Kidney epithelial cell (primary cell): ENCODE results near the gene API5. TPM values are rescaled to one million over a fixed set of nuclear protein-coding genes. Genes with fewer than 3 reads are reported as not detected.

Experiments
- DNase-seq: peaks from one replicate; pipeline ENCODE4 v3.0.0-alpha.2; 2010; ENCODE audit warnings: low read depth
- H3K27me3 ChIP-seq: 2 replicates; pipeline ENCODE4 v1.6.0; 2011; ENCODE audit warnings: low read length; ENCODE audit not compliant: control insufficient read depth, insufficient read depth
- H3K36me3 ChIP-seq: 2 replicates; pipeline ENCODE4 v1.5.1; 2011; ENCODE audit warnings: low read length; ENCODE audit not compliant: control insufficient read depth, insufficient read depth
- H3K4me3 ChIP-seq: 2 replicates; pipeline ENCODE4 v1.5.1; 2011; ENCODE audit warnings: low read depth, mild to moderate bottlenecking, control low read depth, low read length
- CTCF ChIP-seq: IDR thresholded peaks from 2 replicates; pipeline ENCODE4 v1.5.1; 2011; ENCODE audit warnings: mild to moderate bottlenecking, moderate library complexity, low read length, control low read depth, inconsistent platforms; ENCODE audit not compliant: insufficient read depth, poor library complexity, severe bottlenecking
- total RNA-seq: library from RNA; depleted of rRNA; stranded (reverse); fragments of >200 nt; gene quantifications from 2 replicates; pipeline ENCODE4 v1.2.3, GENCODE V29; 2015

API5 gene
- 117 and 132 TPM in 2 replicates for total RNA-seq

DNA sequence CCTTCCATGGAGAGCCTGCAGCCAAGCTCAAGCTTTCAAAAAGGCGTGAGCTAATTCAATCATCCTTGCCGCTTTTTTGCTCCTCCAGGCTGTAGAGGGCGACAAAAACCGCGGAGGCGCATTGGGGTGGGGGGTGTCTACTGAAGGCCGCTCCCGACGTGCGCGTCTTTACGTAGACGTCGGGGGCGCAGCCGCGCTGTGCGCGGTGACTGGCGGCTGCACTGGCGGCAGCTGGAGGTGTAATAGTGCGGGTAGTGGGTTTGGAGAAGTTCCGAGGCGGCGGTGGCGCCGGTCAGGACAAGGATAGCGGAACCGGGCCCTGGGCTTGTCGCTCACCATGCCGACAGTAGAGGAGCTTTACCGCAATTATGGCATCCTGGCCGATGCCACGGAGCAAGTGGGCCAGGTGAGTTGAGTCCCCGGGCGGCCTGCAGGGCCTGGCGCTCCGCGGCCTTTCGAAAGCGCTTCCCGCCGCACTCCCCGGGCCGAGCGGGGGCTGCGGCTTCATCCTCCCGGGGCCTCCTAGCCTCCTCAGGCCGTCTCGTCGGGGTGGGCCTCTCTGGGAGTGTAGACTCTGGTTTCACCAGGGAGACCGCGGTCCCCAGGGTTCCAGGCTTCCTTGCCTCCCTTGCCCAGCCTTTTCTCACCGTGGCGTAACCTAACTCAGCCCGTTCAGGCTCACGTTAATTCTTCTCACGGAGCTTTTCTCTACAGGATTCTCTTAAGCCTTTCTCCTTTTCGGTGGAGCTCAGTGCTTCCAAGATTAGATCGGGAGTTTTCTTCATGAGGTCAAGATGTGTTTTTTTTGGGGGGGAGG lies at the start of gene API5:
API5 (plus strand) TSS at position 206 of the 817 bp plus-strand sequence; CDS start at position 338, 132 bp downstream.
- H3K27me3 ChIP-seq, result no peaks in the 10 kb centered on the region
- peak; percentile 91 for TF ChIP-seq CTCF
- DNase-seq, result peak; percentile 78
- H3K36me3 ChIP-seq, result no peaks in the 10 kb centered on the region
- peak within 1 kb of the TSS; percentile 48 for H3K4me3 ChIP-seq

- DNase-seq, result no peak
- TF ChIP-seq CTCF, result no peak
- Histone ChIP-seq H3K4me3 (no peak overlapping the region), H3K27me3 (no peaks in the 10 kb centered on the region), H3K36me3 (no peaks in the 10 kb centered on the region)
Observed at GRCh38 chr11:43267856-43268580, 43.8 kb upstream of the API5 start.

GRCh38 chr11:43268786-43269185 lies 43.0 kb upstream of the API5 start:
- Histone ChIP-seq H3K27me3 (no peaks in the 10 kb centered on the region), H3K4me3 (no peak overlapping the region), H3K36me3 (no peaks in the 10 kb centered on the region)
- TF ChIP-seq CTCF, result no peak
- DNase-seq, result no peak

- TF ChIP-seq CTCF, result no peak
- no peaks in the 10 kb centered on the region for H3K27me3 ChIP-seq
- H3K36me3 ChIP-seq, result no peaks in the 10 kb centered on the region
- H3K4me3 ChIP-seq, result no peak overlapping the region
- no peak for DNase-seq
Observed at GRCh38 chr11:43269254-43269918, 42.4 kb upstream of the API5 start.

DNA sequence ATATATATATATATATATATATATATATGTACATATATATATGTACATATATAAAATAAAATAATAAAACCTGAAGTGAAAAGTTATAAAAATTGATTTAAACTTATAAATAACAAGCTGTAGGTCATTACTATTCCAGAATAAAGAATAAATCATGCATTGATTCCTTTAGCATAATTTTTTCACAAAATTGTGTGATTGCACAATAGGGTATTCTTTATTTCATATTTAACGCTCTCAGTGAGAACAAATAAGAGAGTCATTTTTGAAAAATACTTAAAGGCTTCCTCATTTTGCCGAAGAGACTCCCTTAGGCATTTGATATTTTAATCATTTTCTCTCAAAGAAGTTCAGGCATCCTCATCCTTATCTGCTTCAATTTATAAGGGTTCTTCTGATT lies 41.3 kb upstream of the API5 start:
- H3K4me3 ChIP-seq, result no peak overlapping the region
- H3K36me3 ChIP-seq, result no peaks in the 10 kb centered on the region
- no peak for DNase-seq
- H3K27me3 ChIP-seq, result no peaks in the 10 kb centered on the region
- no peak for TF ChIP-seq CTCF
